GM23338 (cell line): ENCODE results near the gene TMEM219.

Experiments used
- CREB1 ChIP-seq: fragments of 250-450 bp; sonication (Bioruptor Pico); IDR thresholded peaks from 2 replicates; pipeline ENCODE4 v1.5.0; 2020; ENCODE audit warnings: low read depth, mild to moderate bottlenecking, moderate library complexity
- ETS1 ChIP-seq: IDR thresholded peaks from 2 replicates; pipeline ENCODE4 v1.6.1; 2016; ENCODE audit warnings: antibody characterized with exemption
- EZH2 ChIP-seq: fragments of 200-600 bp; sonication (generic); IDR thresholded peaks from one replicate; pipeline ENCODE4 v1.8.0; 2017; ENCODE audit warnings: antibody characterized with exemption, mild to moderate bottlenecking, low read depth; ENCODE audit not compliant: unreplicated experiment
- EZH2phosphoT487 ChIP-seq: fragments of 200-600 bp; sonication (generic); IDR thresholded peaks from one replicate; pipeline ENCODE4 v1.8.1; 2018; ENCODE audit warnings: antibody characterized with exemption; ENCODE audit not compliant: unreplicated experiment
- NANOG ChIP-seq: IDR thresholded peaks from 2 replicates; pipeline ENCODE4 v1.6.1; 2016; ENCODE audit warnings: antibody characterized with exemption, borderline replicate concordance
- POLR2AphosphoS5 ChIP-seq: IDR thresholded peaks from 2 replicates; pipeline ENCODE4 v1.6.1; 2016; ENCODE audit warnings: antibody characterized with exemption, low read depth
- REST ChIP-seq: IDR thresholded peaks from one replicate; pipeline ENCODE4 v1.6.1; 2018; ENCODE audit warnings: antibody characterized with exemption; ENCODE audit not compliant: unreplicated experiment
- STAT1 ChIP-seq: IDR thresholded peaks from one replicate; pipeline ENCODE4 v1.6.1; 2016; ENCODE audit warnings: antibody characterized with exemption; ENCODE audit not compliant: unreplicated experiment
- TF ChIP-seq, protein P1 (sequence below), 2 experiments: fragments of 200-600 bp in 1 of 2; sonication (generic) in 1 of 2; conservative IDR thresholded peaks; 2 replicates each; pipeline versions ENCODE4 v1.5.1 to v1.6.1; 2016 to 2017; ENCODE audit warnings: antibody characterized with exemption in 2 of 2, low read depth in 2 of 2, mild to moderate bottlenecking in 2 of 2, moderate library complexity in 1 of 2

GRCh38 chr16:30002614-30003346 is 40.9 kb downstream of the TMEM219 start:
- TF ChIP-seq, protein P1, sequence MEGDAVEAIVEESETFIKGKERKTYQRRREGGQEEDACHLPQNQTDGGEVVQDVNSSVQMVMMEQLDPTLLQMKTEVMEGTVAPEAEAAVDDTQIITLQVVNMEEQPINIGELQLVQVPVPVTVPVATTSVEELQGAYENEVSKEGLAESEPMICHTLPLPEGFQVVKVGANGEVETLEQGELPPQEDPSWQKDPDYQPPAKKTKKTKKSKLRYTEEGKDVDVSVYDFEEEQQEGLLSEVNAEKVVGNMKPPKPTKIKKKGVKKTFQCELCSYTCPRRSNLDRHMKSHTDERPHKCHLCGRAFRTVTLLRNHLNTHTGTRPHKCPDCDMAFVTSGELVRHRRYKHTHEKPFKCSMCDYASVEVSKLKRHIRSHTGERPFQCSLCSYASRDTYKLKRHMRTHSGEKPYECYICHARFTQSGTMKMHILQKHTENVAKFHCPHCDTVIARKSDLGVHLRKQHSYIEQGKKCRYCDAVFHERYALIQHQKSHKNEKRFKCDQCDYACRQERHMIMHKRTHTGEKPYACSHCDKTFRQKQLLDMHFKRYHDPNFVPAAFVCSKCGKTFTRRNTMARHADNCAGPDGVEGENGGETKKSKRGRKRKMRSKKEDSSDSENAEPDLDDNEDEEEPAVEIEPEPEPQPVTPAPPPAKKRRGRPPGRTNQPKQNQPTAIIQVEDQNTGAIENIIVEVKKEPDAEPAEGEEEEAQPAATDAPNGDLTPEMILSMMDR (conservative IDR thresholded peaks at IDR 0.05; ENCODE audit: low read depth in 2 of 2), result no peak
- TF ChIP-seq EZH2 (no peak), EZH2phosphoT487 (no peak), POLR2AphosphoS5 (no peak), REST (no peak), ETS1 (no peak), CREB1 (CRISPR knock-in tag) (no peak), STAT1 (no peak), NANOG (no peak)
